T-helper 9 cell (primary cell): Measurements from ENCODE around the gene GABRA4.

Experiments used
- DNase-seq: peaks from one replicate; pipeline ENCODE4 v3.0.0-alpha.2; 2020

Gene GABRA4

GRCh38 chr4:46979283-46979682 is 14.1 kb downstream of the GABRA4 start:
- DNase-seq = no peak

DNA sequence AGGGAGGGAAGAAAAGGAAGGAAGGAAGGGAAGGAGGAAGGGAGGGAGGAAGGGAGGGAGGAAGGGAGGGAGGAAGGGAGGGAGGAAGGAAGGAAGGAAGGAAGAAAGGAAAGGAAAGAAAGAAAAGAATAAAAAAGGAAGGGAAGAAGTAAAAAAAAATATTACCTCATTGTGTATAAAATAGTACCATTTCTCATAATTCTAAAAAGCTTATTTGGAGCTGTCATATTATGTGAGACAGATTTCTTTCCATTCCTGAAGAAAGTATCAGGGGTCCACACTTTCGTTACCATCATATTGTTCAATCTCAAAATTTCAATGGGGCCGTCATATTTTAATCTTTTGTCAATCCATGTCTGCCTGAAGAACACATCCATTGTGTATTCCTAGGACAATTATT is 16.1 kb downstream of the GABRA4 start:
- DNase-seq = no peak

- no peak for DNase-seq
Observed at GRCh38 chr4:46975812-46976553, 17.4 kb downstream of the GABRA4 start.

DNA sequence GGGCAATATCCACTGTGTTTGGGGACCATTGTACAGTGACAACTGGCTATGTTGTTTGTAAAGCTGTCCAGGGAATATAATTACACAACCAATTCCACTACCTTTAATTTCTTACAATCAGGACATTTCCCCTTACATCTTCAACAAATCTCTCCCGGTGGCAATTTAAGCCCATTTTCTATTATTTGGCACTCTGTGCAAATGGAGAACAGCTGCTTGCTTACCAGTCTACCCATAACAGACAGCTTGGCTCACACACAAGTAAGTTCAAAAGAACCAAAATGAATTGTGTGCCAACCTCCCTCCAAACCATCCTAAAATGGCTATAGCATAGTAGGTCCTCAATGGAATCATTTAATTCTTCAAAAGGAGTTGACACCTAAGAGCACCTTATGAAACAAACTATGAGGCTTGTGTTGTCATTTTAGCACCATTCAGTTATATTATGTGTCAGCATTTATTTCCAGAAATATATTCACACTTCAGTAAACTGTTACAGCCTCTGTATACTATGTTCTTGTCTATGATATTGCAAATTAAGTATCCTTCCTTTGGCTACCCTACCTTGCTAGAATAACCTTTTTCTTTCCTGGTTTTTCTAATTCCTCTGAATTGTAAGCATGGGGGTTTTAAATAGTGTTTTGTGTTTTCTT is 18.4 kb downstream of the GABRA4 start:
- no peak for DNase-seq

DNA sequence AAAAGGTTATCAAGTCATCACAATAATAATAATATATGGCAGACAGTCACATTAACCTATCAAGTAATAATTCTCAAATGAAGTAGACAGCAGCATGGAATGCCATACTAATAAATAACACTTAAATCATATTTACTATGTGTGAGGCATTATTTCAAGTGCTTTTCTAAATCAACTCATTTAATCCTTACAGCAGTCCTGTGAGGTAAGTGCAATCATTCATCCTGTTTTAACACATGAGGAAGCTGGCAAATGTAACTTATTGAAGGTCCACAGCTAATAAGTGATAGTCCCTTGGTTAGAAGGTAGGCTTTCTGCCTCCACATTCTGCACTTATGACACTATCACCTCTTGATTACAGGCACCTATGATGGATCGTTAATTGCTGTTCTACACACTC is 24.5 kb downstream of the GABRA4 start:
- DNase-seq = no peak

DNA sequence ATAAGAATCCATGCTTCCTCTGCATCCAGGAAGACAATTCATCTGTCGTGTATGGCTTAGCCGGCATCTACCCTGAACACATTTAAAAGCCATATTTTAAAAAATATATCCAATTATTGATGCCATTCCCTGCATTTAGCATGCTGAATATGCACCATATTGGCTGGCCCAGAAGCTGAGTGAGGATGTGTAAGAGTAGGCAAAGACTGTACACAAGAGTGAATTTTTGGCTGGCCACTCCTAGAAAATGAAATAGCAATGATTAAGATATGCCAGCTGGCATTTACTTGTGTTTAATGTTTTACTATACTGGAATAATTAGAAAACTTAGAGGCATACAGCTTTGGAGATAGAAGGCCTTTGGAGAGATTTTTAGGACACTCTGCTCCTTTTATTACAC is 25.8 kb downstream of the GABRA4 start:
- DNase-seq = no peak

DNA sequence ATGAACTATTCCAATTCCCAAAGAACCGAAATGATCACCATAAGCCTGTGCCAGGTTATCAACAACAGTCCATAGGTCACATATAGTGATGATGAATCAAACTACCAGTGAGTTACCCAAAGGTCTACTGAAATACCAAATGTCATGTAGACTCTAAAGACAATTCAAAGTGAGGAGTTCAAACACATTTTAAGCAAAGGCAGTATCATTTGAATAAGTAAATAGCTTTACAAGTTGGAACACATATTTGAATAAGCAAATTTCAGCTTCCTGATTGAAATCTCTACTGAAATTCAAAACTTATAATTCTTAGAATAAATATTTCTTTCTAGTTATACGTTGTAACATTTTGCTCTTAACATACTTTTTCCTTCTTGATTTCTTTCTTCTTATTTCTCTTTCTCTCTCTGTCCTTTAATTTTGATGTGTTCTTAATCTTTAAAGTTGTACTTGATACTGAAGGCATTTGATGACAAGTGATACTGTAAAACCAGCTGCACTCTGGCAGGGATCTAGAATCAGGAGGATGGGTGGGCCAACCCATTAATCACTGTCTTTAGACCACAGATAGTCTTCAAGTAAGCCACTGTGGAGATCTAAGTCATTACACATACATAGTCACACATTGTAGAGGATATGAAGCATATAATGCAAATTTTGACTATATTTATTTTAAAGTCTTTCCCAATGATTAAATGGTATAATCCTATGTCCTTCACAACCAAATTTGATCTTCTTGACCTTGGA is 34.5 kb downstream of the GABRA4 start:
- DNase-seq = no peak

- DNase-seq = no peak
Observed at GRCh38 chr4:46956451-46956850, 36.9 kb downstream of the GABRA4 start.

- no peak for DNase-seq
Observed at GRCh38 chr4:46955601-46956000, 37.8 kb downstream of the GABRA4 start.

DNA sequence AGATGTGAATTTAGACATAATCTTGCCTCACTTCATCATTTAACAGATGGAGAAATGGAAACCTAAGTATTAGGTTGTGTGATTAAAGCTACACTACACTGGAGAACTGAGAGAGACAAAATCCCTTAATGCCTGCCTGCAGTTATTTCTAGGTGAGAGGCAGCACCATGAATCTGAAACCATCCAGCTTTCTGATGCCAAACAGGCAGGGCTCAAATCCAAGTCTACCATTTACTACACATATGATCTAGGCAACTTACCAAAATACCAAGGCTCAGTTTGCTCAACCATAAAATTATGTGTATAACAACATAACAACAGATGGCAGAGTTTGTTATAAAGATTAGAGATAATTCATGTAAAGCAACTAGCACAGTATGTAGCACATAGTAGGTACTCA is 38.7 kb downstream of the GABRA4 start:
- no peak for DNase-seq

GRCh38 chr4:46953564-46953963 is 39.8 kb downstream of the GABRA4 start:
- no peak for DNase-seq

GRCh38 chr4:46952451-46952850 is 40.9 kb downstream of the GABRA4 start:
- DNase-seq = no peak

- no peak for DNase-seq
Observed at GRCh38 chr4:46950826-46951225, 42.6 kb downstream of the GABRA4 start.

DNA sequence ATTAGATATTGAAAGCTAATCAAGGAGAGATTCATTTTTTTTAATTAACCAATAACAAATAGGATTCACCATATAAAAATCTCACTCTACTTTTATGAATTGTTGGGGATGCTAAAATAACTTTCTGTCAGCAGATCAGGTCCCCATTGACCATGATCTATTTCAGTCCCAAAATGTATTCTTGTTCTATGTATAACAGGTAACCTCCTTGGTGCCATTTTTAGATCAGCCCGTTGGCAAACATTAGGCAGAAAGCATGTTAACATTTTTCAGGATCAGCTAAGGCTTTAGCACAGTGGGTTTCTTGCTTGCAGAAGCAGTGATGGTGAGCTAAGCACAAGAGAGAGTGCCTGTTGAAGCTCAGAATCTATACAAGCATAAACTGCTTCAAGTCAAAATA is 43.6 kb downstream of the GABRA4 start:
- DNase-seq = no peak

DNA sequence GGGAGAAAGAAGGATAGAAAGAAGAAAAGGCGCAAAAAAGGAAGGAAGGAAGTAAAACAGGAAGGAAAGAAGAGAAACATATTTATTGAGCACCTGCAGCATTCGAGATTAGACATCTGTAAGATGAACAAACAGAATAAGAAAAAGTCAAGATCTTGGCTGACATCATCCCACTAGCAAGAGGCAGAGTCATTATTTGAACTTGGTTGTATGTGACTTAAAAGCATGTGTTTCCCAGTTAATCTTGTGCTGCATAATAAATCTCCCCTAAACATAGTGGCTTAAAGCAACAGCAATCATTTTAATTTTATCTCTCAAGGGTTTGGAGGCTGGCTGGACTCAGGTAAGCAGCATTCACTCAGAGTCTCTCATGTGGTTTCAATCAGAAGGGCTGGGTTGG is 45.8 kb downstream of the GABRA4 start:
- DNase-seq = no peak

DNA sequence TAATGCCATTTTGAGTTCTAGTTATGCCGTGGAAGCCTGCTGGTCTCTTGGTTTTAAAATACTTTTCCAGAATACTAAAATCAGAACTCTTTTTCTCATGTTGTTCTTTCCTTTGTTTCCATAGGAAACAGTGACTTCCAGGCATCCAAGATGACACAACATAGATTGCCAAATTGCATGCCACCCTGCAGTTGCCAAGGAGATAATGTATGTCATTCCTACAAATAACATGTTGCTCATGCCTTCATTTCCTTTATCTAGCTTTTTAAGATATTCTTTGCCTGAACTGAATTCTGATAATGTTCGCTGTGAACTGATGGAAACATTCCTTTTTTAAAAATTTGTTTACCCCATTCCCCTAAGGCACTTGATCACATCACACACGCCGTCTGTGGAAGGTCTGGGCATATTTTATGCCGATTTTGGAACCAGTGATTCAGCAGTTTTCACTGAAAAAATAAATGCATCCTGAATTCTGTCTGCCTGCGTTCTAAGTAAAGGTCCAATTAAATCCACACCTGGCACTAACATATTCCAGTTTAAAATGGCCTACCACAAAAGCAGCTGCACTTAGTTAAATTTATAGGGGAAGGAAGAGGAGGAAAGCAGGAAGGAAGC is 46.4 kb downstream of the GABRA4 start:
- DNase-seq = no peak

- no peak for DNase-seq
Observed at GRCh38 chr4:46945062-46945461, 48.3 kb downstream of the GABRA4 start.

- no peak for DNase-seq
Observed at GRCh38 chr4:46944345-46944744, 49.0 kb downstream of the GABRA4 start.

DNA sequence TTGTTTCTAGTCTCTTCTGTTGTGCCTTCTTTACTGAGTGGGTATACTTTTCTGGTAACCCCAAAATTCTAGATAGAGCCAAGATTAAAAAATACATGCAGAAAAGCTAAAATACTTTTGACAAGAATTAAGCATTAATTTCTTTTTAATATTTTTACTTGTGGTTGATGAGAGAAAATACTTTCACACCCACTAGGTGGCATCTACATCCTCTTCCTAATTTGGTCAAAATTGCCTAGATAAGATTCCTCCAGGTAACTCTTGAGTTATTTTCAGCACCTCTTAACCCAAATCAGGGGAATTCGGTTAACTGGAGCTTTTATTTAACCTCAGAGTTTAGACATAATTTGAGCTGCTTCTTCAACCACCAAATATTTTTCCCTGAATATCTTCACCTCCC is 55.9 kb downstream of the GABRA4 start:
- DNase-seq = no peak

DNA sequence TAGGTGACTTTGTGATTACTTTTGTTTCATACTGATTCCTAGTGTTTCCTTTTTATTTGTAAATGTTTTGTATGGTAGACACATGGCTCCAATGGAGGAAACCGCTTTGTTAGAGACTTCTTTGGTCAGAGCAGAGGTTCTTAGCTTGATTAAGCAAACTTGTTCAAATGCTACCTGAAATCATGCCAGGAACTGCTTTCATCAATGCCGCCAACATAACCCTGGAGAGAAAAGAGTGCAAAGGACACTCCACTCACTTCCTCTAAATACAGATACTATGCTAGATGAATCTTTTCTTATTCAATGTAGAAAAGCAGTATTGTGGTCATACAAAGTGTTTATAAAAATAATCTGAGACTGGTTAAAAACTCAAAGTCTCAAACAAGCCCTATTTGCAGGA is 58.7 kb downstream of the GABRA4 start:
- no peak for DNase-seq

DNA sequence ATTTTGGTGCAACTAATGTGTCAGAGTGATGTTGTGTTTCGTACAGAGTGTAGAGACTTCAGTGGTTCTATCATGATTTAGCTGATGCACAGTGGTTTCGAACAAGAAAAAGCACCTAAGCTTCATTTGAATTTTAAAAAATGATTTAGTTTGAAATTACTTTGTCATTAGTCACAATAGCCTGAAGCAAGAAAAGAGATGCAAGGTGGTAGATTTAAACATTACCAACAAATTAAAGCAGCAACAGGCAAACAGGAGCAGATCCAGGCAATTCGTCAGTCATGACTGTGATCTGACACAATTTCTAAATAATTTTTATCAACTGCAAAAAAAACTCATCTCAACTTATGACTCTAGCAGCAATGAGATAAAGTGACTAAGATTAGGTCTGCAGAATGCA is 59.7 kb downstream of the GABRA4 start:
- no peak for DNase-seq

DNA sequence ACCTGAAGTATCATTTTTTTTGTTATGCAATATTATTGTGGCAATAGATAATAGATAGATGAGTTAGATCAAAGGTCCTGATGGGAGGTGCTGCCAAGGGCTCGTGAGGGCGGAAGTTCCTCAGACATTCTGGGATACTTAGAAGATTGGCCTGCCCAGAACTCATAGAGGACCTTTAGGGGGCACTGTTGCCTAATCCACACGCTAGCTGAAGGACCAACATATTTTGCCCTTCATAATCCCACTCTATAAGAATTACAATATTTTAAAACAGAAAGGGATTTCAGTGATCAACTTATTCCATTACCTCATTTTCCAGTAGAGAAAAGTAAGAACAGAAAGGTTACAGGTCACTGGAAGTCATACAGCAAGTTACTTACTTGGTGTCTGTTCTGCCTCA is 61.4 kb downstream of the GABRA4 start:
- DNase-seq = no peak

GRCh38 chr4:46930891-46931290 is 62.5 kb downstream of the GABRA4 start:
- DNase-seq = no peak

DNA sequence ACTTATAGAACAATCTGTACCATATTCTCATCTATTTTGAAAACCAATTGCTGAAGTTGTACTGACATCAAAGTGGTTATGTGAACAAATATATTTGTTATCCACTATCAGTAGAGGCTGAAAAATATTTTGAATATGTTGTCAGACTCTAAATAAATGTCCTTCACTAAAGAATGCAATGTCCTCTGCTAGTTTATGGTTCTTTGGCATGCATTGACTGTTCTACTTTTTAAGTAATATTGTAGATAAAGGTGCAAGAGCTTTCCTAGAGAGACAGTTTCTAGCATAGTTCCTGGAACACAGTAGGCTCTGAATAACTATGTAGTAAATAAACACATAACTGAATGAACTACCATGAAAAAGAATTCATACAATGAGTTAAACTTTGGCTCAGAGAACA is 66.2 kb downstream of the GABRA4 start:
- no peak for DNase-seq
